ENCODE measurements around the gene EIF4ENIF1.
"Not testable (repeated sequence)": the region's sequence is repeated elsewhere in the genome, so short reads cannot be mapped to it uniquely, and the experiment has no call there.

Gene EIF4ENIF1

GRCh38 chr22:31530823-31531195 is 41.2 kb upstream of the EIF4ENIF1 start:
- in situ Hi-C loops (cut with MboI; ENCODE audit: low sequenced_read_pairs, unreplicated experiment): no loop called here
- no peak for DNase-seq (ENCODE audit: low spot score)

GRCh38 chr22:31526270-31526669 is 36.6 kb upstream of the EIF4ENIF1 start:
- in situ Hi-C loops (cut with MboI; ENCODE audit: low sequenced_read_pairs, unreplicated experiment): no loop called here
- no peak for TF ChIP-seq CTCF (IDR thresholded peaks at IDR 0.05; ENCODE audit: borderline replicate concordance, control extremely low read depth, extremely low read depth, insufficient read depth, missing control alignments)

More at GRCh38 chr22:31530823-31531195, 41.2 kb upstream of the EIF4ENIF1 start:
- TF ChIP-seq CTCF (IDR thresholded peaks at IDR 0.05; ENCODE audit: borderline replicate concordance, control extremely low read depth, extremely low read depth, insufficient read depth, missing control alignments): no peak

GRCh38 chr22:31524132-31524531 is 34.5 kb upstream of the EIF4ENIF1 start:
- DNase-seq (ENCODE audit: low spot score); in situ Hi-C loops (cut with MboI; ENCODE audit: low sequenced_read_pairs, unreplicated experiment): not testable (repeated sequence)

More at GRCh38 chr22:31526270-31526669, 36.6 kb upstream of the EIF4ENIF1 start:
- DNase-seq (ENCODE audit: low spot score): no peak

- in situ Hi-C loops (cut with MboI; ENCODE audit: low sequenced_read_pairs, unreplicated experiment): no loop called here
- TF ChIP-seq CTCF (IDR thresholded peaks at IDR 0.05; ENCODE audit: borderline replicate concordance, control extremely low read depth, extremely low read depth, insufficient read depth, missing control alignments): no peak
- DNase-seq (ENCODE audit: low spot score): no peak
These were observed 30.4 kb upstream of the EIF4ENIF1 start for GRCh38 chr22:31520051-31520450.

GRCh38 chr22:31509061-31509762 is 19.6 kb upstream of the EIF4ENIF1 start:
- no peak for DNase-seq (ENCODE audit: low spot score)
- no peak for TF ChIP-seq CTCF (IDR thresholded peaks at IDR 0.05; ENCODE audit: borderline replicate concordance, control extremely low read depth, extremely low read depth, insufficient read depth, missing control alignments)
- in situ Hi-C loops (cut with MboI; ENCODE audit: low sequenced_read_pairs, unreplicated experiment): no loop called here

- no peak for DNase-seq (ENCODE audit: low spot score)
- in situ Hi-C loops (cut with MboI; ENCODE audit: low sequenced_read_pairs, unreplicated experiment): no loop called here
- no peak for TF ChIP-seq CTCF (IDR thresholded peaks at IDR 0.05; ENCODE audit: borderline replicate concordance, control extremely low read depth, extremely low read depth, insufficient read depth, missing control alignments)
These were observed 18.9 kb upstream of the EIF4ENIF1 start for GRCh38 chr22:31508536-31508935.

- DNase-seq (ENCODE audit: low spot score); in situ Hi-C loops (cut with MboI; ENCODE audit: low sequenced_read_pairs, unreplicated experiment): not testable (repeated sequence)
These were observed 17.9 kb upstream of the EIF4ENIF1 start for GRCh38 chr22:31507517-31507916.

GRCh38 chr22:31504282-31504681 is 14.6 kb upstream of the EIF4ENIF1 start:
- no peak for TF ChIP-seq CTCF (IDR thresholded peaks at IDR 0.05; ENCODE audit: borderline replicate concordance, control extremely low read depth, extremely low read depth, insufficient read depth, missing control alignments)
- in situ Hi-C loops (cut with MboI; ENCODE audit: low sequenced_read_pairs, unreplicated experiment): no loop called here
- no peak for DNase-seq (ENCODE audit: low spot score)
